C4-2B (cell line): ENCODE data around the gene SLC44A5.

Experiments used
- CTCF ChIP-seq: fragments of 450-650 bp; conservative IDR thresholded peaks from 2 replicates; pipeline ENCODE4 v1.5.1; 2017; ENCODE audit warnings: mild to moderate bottlenecking
- ZFX ChIP-seq: fragments of 450-650 bp; IDR thresholded peaks from 2 replicates; pipeline ENCODE4 v1.6.1; 2017

DNA sequence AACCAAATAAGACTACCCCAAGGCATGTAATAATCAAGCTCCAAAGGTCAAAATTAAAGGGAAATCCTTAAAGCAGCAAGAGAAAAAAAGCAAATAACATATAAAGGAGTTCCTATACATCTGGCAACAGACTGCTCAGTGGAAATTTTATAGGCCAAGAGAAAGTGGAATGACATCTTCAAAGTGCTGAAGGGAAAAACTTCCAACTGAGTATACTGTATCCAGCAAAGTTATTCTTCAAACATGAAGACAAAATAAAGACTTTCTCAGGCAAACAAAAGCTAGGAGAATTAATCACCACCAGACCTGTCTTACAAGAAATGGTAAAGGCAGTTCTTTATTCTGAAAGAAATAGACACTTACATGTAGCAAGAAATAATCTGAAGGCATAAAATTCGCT, 45.0 kb upstream of the SLC44A5 start:
- no peak for TF ChIP-seq CTCF
- no peak for TF ChIP-seq ZFX
